Psoas muscle (tissue), 8 donors: Measurements from ENCODE around the gene NKG7. TPM values are rescaled to one million over a fixed set of nuclear protein-coding genes. Genes with fewer than 3 reads are reported as not detected.

Source experiments
- ATAC-seq, 4 donors: fragments of 200-7000 bp; cut with Tn5 transposase; one replicate each; pipeline ENCODE4 v1.9.1; 2020; ENCODE audit warnings: moderate library complexity in 3 of 4, mild to moderate bottlenecking in 2 of 4
- DNase-seq, 2 donors: peaks; one replicate each; pipeline ENCODE4 v3.0.0-alpha.2; 2020
- H3K27ac ChIP-seq: fragments of 200-600 bp; one replicate; pipeline ENCODE4 v1.8.0; 2022
- H3K27me3 ChIP-seq, 3 donors: fragments of 200-600 bp in 1 of 3; one replicate each; pipeline versions ENCODE4 v1.6.1 to v1.8.0; 2013 to 2022; ENCODE audit warnings: low read length in 2 of 3, mild to moderate bottlenecking in 2 of 3, moderate library complexity in 1 of 3; ENCODE audit not compliant: insufficient read depth in 3 of 3
- H3K36me3 ChIP-seq, 2 donors: fragments of 200-600 bp in 1 of 2; one replicate each; pipeline versions ENCODE4 v1.6.1 to v1.8.0; 2013 to 2022; ENCODE audit warnings: low read depth in 1 of 2, mild to moderate bottlenecking in 1 of 2, moderate library complexity in 1 of 2; ENCODE audit not compliant: insufficient read depth in 1 of 2
- H3K4me1 ChIP-seq: fragments of 200-600 bp; one replicate; pipeline ENCODE4 v1.8.0; 2022
- H3K4me3 ChIP-seq: fragments of 200-600 bp; one replicate; pipeline ENCODE4 v1.8.0; 2022; ENCODE audit warnings: mild to moderate bottlenecking
- H3K9me3 ChIP-seq: fragments of 200-600 bp; one replicate; pipeline ENCODE4 v1.8.0; 2022
- WGBS, 3 donors: extraction: QIAGEN DNeasy Blood & Tissue Kit; methylation state at CpG; one replicate each; pipeline versions ENCODE4 v1.1.6 to v1.1.7; 2013; 5-methylcytosine and 5-hydroxymethylcytosine counted together
- intact Hi-C, 2 donors: fragments of 100-400 bp; cut with DNase I; formaldehyde crosslinking; loops; one replicate each; pipeline versions ENCODE4 v1.11.0 to v1.14.2; 2022
- polyA plus RNA-seq, 3 donors: library from polyadenylated mRNA; stranded (reverse); fragments of 200-250 nt; gene quantifications; one replicate each; pipeline ENCODE4 v1.2.3, GENCODE V29; 2013
- total RNA-seq, 4 donors: library from RNA; stranded (reverse); fragmentation: NEBNext Ultra II Directional in 2 of 4; extraction: Animal tissue kit (Norgen Biotek cat#: 25700) in 2 of 4; gene quantifications; one replicate each; pipeline versions ENCODE4 v1.2.1 to v1.2.4, GENCODE V29; 2021 to 2023
- TF ChIP-seq, protein P1 (sequence below): fragments of 200-600 bp; IDR thresholded peaks from one replicate; pipeline ENCODE4 v1.8.0; 2022; ENCODE audit warnings: antibody characterized with exemption
- donor health status: healthy with polysubstance abuse.
- donor health status: DM: no; HTN: no; CAD: no; lungs with moderate emphysema.
- donor health status: Bipolar disorder and iron deficiency.
- donor health status: healthy.
- donor health status: DM: yes; HTN: yes; CAD: no.
- donor health status: DM: no; HTN: no; CAD: no.
- donor health status: DM: no; HTN: no; CAD: no.
- donor health status: DM: yes; HTN: yes; CAD: no.

NKG7 gene
- total and polyA plus RNA-seq, 7 donors = 0.61 to 2.9 (median 1.2) TPM

DNA sequence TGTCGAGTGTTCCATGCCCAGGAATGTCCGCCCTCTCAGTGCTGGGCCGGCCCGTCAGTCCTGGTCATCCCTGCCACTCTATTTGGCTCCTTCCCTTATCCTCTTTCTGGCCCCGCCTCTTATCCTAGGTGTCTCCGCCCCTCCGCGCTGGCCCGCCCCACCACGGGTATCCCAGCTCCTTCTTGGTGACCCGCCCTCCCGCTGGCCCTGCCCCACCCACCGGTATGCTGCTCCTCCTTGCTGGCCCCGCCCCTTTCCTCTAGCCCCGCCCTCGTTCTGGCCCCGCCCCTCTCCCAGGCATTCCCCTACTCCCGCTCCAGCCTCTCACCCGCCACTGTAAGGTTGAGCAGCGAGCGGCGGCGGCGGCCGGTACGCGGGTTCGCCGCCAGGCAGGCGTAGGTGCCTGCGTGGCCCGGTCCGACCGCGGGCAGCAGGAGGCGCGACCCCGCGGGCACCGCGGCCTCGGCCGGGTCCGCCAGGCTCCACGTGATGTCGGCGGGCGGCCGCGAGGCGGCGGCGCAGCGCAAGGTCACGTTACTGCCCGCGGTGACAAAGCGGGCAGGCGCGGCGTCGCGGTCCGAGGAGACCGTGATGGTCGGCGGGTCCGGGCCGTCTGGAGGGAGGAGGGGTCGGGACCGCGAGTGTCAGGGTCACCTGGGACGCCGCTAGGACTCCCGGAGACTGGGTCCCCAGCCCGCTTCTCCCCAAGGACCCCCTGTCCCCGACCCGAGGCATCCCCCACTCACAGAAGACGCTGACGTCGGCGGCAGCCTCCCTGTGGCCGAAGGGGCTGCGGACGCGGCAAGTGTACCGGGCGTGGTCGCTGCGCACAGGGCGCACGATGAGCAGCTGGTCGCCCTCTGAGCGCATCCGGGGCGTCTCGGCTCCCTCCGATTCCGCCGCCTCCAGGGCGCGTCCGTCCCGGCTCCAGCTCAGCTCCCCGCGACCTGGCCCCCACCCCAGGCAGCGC, 32.5 kb downstream of the NKG7 start:
- Histone ChIP-seq H3K36me3 (peaks cover 0 to 8% of the 10 kb centered on the region in 2 donors), H3K4me3 (peak overlapping the region; percentile 65), H3K4me1 (no peaks in the 10 kb centered on the region), H3K27ac (no peak overlapping the region), H3K9me3 (no peaks in the 10 kb centered on the region), H3K27me3 (no peaks in the 10 kb centered on the region)
- peak; percentile 98 for DNase-seq
- ATAC-seq = peak; percentile 95 to 97 (median 96)
- intact Hi-C loops = loop anchor here (5.0 kb wide), 4 partner anchors 97 to 442 kb away; partner anchors contain the start of gene ZNF175 (in 1 of the 2)
- WGBS, 3 donors = 1 to 2% (median 1%) methylated on average over 64 to 107 of the region's 107 CpGs
- TF ChIP-seq, protein P1, sequence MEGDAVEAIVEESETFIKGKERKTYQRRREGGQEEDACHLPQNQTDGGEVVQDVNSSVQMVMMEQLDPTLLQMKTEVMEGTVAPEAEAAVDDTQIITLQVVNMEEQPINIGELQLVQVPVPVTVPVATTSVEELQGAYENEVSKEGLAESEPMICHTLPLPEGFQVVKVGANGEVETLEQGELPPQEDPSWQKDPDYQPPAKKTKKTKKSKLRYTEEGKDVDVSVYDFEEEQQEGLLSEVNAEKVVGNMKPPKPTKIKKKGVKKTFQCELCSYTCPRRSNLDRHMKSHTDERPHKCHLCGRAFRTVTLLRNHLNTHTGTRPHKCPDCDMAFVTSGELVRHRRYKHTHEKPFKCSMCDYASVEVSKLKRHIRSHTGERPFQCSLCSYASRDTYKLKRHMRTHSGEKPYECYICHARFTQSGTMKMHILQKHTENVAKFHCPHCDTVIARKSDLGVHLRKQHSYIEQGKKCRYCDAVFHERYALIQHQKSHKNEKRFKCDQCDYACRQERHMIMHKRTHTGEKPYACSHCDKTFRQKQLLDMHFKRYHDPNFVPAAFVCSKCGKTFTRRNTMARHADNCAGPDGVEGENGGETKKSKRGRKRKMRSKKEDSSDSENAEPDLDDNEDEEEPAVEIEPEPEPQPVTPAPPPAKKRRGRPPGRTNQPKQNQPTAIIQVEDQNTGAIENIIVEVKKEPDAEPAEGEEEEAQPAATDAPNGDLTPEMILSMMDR = peak; percentile 22

DNA sequence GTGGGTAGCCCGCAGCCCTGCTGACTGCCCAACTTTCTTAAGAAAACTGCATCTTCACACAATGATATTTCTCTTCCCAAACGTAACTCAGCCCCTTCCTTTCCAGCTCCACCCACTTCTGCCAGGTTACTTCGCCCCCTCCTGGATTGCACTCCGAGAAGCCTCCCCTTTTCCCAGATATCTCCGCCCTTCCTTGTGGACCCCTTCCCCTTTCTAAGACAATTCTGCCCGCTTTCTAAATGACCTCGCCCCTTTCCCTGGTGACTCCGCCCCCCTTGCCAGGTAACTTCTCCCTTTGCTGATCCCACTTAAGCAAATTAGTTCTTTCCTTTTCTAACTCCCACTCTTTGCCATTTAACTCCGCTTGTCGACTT, 33.2 kb downstream of the NKG7 start:
- TF ChIP-seq, protein P1 = no peak
- H3K27me3 ChIP-seq = no peaks in the 10 kb centered on the region
- H3K36me3 ChIP-seq = peaks cover 0 to 1% of the 10 kb centered on the region in 2 donors
- WGBS, 3 donors = 1 to 2% (median 1%) methylated on average over 10 of the region's 10 CpGs
- H3K9me3 ChIP-seq = no peaks in the 10 kb centered on the region
- DNase-seq (no peak), ATAC-seq (no peak)
- intact Hi-C loops = loop anchor here (5.0 kb wide), 4 partner anchors 98 to 443 kb away; partner anchors contain the start of gene ZNF175 (in 1 of the 2)
- no peak overlapping the region for H3K27ac ChIP-seq
- no peaks in the 10 kb centered on the region for H3K4me1 ChIP-seq
- peak overlapping the region; percentile 65 for H3K4me3 ChIP-seq

DNA sequence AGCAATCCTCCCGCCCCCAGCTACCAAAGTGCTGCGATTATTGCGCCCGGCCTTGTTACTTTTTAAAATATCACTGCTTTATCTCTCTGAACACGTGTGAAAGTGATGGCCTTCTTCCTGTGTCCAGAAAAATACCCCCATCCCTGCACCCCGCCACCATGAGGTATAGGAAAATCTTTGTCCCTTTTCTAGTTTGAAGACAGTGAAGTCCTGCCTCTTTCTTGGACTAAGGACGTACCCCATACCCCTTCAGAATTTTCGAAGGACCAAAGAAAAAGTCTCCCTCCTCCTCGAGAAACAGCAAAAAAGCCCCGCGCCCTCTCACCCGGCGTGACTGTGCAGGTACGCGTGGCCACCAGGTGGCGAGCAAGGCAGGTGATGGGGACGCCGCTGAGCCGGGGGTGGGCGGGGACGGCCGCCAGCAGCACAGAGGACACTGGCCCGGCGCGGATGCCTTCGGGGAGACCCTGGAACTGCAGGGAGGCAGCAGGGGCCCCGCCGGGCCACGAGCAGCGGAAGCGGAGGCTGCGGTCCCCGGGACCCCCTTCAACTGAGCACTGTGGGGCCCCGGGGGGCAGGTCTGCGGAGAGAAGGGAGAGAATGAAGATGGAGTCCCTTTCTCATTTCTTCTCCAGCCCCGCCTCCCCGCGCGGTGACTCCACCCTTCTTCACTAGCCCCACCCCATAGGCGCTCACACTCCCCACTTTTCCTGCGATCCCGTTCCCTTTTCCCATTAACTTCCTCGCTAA, 33.7 kb downstream of the NKG7 start:
- TF ChIP-seq, protein P1 = peak; percentile 84
- Histone ChIP-seq H3K36me3 (no peaks in the 10 kb centered on the region), H3K4me1 (no peaks in the 10 kb centered on the region), H3K27me3 (no peaks in the 10 kb centered on the region), H3K9me3 (no peaks in the 10 kb centered on the region), H3K27ac (no peak overlapping the region), H3K4me3 (peak overlapping the region; percentile 65)
- intact Hi-C loops = loop anchor here (5.0 kb wide), 4 partner anchors 99 to 444 kb away; partner anchors contain the start of gene ZNF175 (in 1 of the 2)
- DNase-seq (peak; percentile 83 to 85), ATAC-seq (peak; percentile 70 to 84 (median 74))
- WGBS, 3 donors = 7 to 8% (median 7%) methylated on average over 36 to 43 of the region's 43 CpGs

DNA sequence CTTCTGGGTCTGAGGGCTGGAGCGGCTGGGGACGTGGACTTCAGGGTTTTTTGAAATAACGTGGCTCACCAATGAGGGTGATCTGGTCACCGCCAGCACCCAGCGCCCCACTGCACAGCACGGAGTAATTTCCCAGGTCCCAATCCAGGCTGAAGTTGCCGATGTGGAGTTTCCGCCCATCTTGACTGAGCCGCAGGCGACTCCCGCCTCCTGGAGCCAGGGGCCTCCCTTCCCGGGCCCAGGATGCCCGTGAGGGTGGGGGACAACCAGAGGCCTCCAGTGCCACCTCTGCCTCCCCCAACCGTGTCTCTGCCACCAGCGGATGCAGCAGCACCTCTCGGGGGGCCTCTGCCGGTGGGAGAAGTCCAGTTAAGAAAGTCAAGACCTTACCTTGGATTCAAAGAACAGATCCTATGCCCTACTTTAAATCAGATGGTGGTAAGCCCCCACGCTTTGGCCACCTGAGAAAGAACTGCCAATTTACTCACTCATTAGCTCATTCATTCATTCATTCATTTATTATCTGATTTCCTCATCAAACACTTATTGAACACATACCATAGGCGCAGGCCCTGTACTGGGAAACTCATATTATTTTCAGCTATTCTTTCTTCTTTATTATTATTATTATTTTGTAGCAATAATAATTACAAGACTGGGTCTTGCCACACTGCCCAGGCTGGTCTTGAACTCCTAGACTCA, 34.4 kb downstream of the NKG7 start:
- Histone ChIP-seq H3K36me3 (no peaks in the 10 kb centered on the region), H3K27me3 (no peaks in the 10 kb centered on the region), H3K4me3 (no peak overlapping the region), H3K9me3 (no peaks in the 10 kb centered on the region), H3K4me1 (no peaks in the 10 kb centered on the region), H3K27ac (no peak overlapping the region)
- peak in 1 of 2 donors; percentile 30 for DNase-seq
- WGBS, 3 donors = 84 to 86% (median 84%) methylated on average over 19 of the region's 19 CpGs
- intact Hi-C loops = loop anchor here (5.0 kb wide), 4 partner anchors 99 to 444 kb away; partner anchors contain the start of gene ZNF175 (in 1 of the 2)
- TF ChIP-seq, protein P1 = no peak
- ATAC-seq = no peak
